H1 (cell line): ENCODE results near the gene CNTN6. TPM values are rescaled to one million over a fixed set of nuclear protein-coding genes. Genes with fewer than 3 reads are reported as not detected.

Source experiments
- ATF2 ChIP-seq: IDR thresholded peaks from 2 replicates; pipeline ENCODE4 v1.6.1; 2012; ENCODE audit warnings: low read length, inconsistent platforms
- CHD7 ChIP-seq: fragments of 300-600 bp; sonication (generic); IDR thresholded peaks from 2 replicates; pipeline ENCODE4 v1.7.1; 2012; ENCODE audit warnings: low read length, moderate library complexity, mild to moderate bottlenecking, inconsistent platforms; ENCODE audit not compliant: insufficient replicate concordance
- CTBP2 ChIP-seq: IDR thresholded peaks from 2 replicates; pipeline ENCODE4 v1.7.0; 2011; ENCODE audit warnings: borderline replicate concordance, mild to moderate bottlenecking, moderate library complexity, mixed read lengths, low read length; ENCODE audit not compliant: insufficient read depth, insufficient read length
- E2F6 ChIP-seq: IDR thresholded peaks from 2 replicates; pipeline ENCODE4 v1.6.1; 2012; ENCODE audit warnings: inconsistent platforms
- HDAC6 ChIP-seq: IDR thresholded peaks from one replicate; pipeline ENCODE4 v1.7.1; 2012; ENCODE audit warnings: low read depth, mild to moderate bottlenecking, inconsistent platforms, low read length, moderate library complexity
- POLR2AphosphoS5 ChIP-seq: IDR thresholded peaks from 2 replicates; pipeline ENCODE4 v1.6.1; 2011; ENCODE audit warnings: low read depth, low read length
- SP2 ChIP-seq: IDR thresholded peaks from 2 replicates; pipeline ENCODE4 v1.6.1; 2012; ENCODE audit warnings: mild to moderate bottlenecking, low read length, inconsistent platforms
- TEAD4 ChIP-seq: IDR thresholded peaks from 2 replicates; pipeline ENCODE4 v1.6.1; 2012; ENCODE audit warnings: low read depth, low read length, inconsistent platforms, mixed read lengths
- YY1 ChIP-seq: IDR thresholded peaks from 2 replicates; pipeline ENCODE4 v1.6.1; 2011; ENCODE audit warnings: low read depth, mild to moderate bottlenecking, low read length
- ZNF274 ChIP-seq: IDR thresholded peaks from 2 replicates; pipeline ENCODE4 v1.7.0; 2012; ENCODE audit warnings: low read length, borderline replicate concordance; ENCODE audit errors: extremely low read depth
- polyA plus RNA-seq, 7 experiments: library from polyadenylated mRNA; depleted of rRNA in 3 of 7; stranded (reverse) in 5 of 7; unstranded in 2 of 7; fragments of >200 nt in 5 of 7; fragments of 200-250 nt in 2 of 7; gene quantifications; 1 replicate in 5 of 7; 2 replicates in 1 of 7; 4 replicates in 1 of 7; pipeline versions ENCODE4 v1.2.1 to v1.2.3, GENCODE V29; 2011 to 2013; ENCODE audit warnings: missing spikeins in 2 of 7, mixed read lengths in 2 of 7
- total RNA-seq: library from RNA; stranded (reverse); fragmentation: NEBNext Ultra II Directional; extraction: Animal tissue kit (Norgen Biotek cat#: 25700); gene quantifications from 2 replicates; pipeline ENCODE4 v1.2.1, GENCODE V29; 2021

Gene CNTN6
- total and polyA plus RNA-seq, 2 of the 8 experiments (the other 6 are each of a cell fraction or from before 2014, with no cell fraction given), result not detected

GRCh38 chr3:1421577-1421976 is 328.8 kb downstream of the CNTN6 start (continued):
- TF ChIP-seq CHD7 (no peak), ATF2 (no peak), CTBP2 (no peak), TEAD4 (no peak), E2F6 (no peak), HDAC6 (no peak), POLR2AphosphoS5 (no peak), ZNF274 (no peak), SP2 (no peak), YY1 (no peak)
